ENCODE data around the gene MTARC2.

DNA sequence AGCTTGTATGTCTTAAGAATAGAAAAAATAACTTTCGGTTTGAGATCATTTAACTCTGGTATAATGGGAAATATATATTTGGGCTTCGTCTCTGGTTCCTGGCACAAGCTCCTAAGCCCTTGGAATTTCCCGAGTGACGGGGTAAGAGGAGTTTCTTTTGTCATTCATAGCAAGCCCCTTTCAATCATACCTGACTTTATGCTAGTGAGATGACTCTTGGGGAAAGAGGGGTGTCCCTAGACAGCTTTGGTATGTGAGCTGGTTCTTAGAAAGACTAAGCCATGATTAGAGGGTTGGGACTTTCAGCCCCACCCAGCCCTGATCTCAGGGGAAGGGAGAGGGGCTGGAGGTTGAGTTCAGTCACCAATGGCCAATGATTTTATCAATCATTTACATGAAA lies 24.7 kb downstream of the MTARC2 start:
- TF ChIP-seq SIN3A (IDR thresholded peaks at IDR 0.05; ENCODE audit: borderline replicate concordance, insufficient read depth, low read length) (no peak), POLR2AphosphoS5 (IDR thresholded peaks at IDR 0.05; ENCODE audit: low read depth, low read length) (no peak), TAF1 (IDR thresholded peaks at IDR 0.05; ENCODE audit: borderline replicate concordance, insufficient read depth, low read length) (no peak), FOXP2 (optimal IDR thresholded peaks at IDR 0.05; ENCODE audit: borderline replicate concordance, extremely low read depth, extremely low read length, insufficient read depth) (no peak)
- TF ChIP-seq, protein P1, sequence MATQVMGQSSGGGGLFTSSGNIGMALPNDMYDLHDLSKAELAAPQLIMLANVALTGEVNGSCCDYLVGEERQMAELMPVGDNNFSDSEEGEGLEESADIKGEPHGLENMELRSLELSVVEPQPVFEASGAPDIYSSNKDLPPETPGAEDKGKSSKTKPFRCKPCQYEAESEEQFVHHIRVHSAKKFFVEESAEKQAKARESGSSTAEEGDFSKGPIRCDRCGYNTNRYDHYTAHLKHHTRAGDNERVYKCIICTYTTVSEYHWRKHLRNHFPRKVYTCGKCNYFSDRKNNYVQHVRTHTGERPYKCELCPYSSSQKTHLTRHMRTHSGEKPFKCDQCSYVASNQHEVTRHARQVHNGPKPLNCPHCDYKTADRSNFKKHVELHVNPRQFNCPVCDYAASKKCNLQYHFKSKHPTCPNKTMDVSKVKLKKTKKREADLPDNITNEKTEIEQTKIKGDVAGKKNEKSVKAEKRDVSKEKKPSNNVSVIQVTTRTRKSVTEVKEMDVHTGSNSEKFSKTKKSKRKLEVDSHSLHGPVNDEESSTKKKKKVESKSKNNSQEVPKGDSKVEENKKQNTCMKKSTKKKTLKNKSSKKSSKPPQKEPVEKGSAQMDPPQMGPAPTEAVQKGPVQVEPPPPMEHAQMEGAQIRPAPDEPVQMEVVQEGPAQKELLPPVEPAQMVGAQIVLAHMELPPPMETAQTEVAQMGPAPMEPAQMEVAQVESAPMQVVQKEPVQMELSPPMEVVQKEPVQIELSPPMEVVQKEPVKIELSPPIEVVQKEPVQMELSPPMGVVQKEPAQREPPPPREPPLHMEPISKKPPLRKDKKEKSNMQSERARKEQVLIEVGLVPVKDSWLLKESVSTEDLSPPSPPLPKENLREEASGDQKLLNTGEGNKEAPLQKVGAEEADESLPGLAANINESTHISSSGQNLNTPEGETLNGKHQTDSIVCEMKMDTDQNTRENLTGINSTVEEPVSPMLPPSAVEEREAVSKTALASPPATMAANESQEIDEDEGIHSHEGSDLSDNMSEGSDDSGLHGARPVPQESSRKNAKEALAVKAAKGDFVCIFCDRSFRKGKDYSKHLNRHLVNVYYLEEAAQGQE (IDR thresholded peaks at IDR 0.05; ENCODE audit: insufficient read depth in 1 of 2, low read depth in 2 of 2, low read length in 2 of 2), result no peak

All from PFSK-1 (cell line).